ENCODE data around the gene BRI3BP. TPM values are rescaled to one million over a fixed set of nuclear protein-coding genes. Genes with fewer than 3 reads are reported as not detected.
A peak's percentile ranks its signal among the peaks of the same experiment; 100 is the strongest.

BRI3BP gene
- total RNA-seq, 1 experiment from 2014 or later, result 19.6 TPM

GRCh38 chr12:124947561-124948398 is 45.7 kb upstream of the BRI3BP start:
- Mint-ChIP-seq H3K27ac (ENCODE audit: unreplicated experiment) (no peak overlapping the region), H3K27me3 (ENCODE audit: insufficient read depth, unreplicated experiment) (no peaks in the 10 kb centered on the region), H3K36me3 (ENCODE audit: insufficient read depth, unreplicated experiment) (peaks cover 46% of the 10 kb centered on the region), H3K4me3 (ENCODE audit: unreplicated experiment) (no peak overlapping the region), H3K4me1 (ENCODE audit: low read depth, unreplicated experiment) (no peaks in the 10 kb centered on the region), H3K9me3 (ENCODE audit: unreplicated experiment) (no peaks in the 10 kb centered on the region)
- TF ChIP-seq CTCF (IDR thresholded peaks at IDR 0.05; ENCODE audit: insufficient read depth in 1 of 2, low read depth in 1 of 2, low read length in 1 of 2, severe bottlenecking in 1 of 2, unreplicated experiment in 1 of 2), result no peak
- BruUV-seq (replicated peaks), result no TSS peak
- Histone ChIP-seq H3K9me3 (no peaks in the 10 kb centered on the region), H3K36me3 (ENCODE audit: control insufficient read depth, insufficient read depth, low read length) (no peaks in the 10 kb centered on the region; the same call in 1 of the 2 replicates), H3K4me3 (ENCODE audit: low read depth, low read length) (no peak overlapping the region), H3K4me1 (no peaks in the 10 kb centered on the region), H3K27me3 (replicated peaks; ENCODE audit: control insufficient read depth, insufficient read depth, low read length) (no peaks in the 10 kb centered on the region)
- intact Hi-C loops (cut with micrococcal nuclease; ENCODE audit: unreplicated experiment), result no loop called here
- POLR2A ChIA-PET, result no interaction called here
- CTCF ChIA-PET, result interaction anchor here (0.6 kb wide), 1 partner anchor 120 kb away, joined by 3 read pairs; no protein-coding TSS in a partner anchor
- DNase-seq, result no peak

DNA sequence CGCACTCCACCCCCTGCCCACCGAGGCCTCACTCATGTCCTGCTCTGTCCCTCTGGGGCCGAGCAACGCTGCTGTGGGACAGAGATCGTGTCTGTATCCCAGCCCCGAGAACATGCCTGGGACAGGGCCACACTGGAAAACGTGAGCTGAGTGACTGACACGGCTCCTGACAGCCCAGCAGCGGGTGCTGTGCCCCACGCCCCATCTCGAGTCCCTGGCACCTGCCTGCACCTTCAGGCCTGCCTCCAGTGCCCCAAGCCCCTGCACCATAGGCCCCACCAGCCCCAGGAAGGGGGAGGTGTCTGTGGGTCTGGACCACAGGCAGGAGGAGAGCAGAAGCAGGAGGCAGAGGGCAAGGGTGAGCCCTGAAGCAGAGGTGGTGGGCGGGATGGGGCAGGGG is 44.4 kb upstream of the BRI3BP start:
- intact Hi-C loops (cut with micrococcal nuclease; ENCODE audit: unreplicated experiment), result no loop called here
- Mint-ChIP-seq H3K4me1 (ENCODE audit: low read depth, unreplicated experiment) (no peaks in the 10 kb centered on the region), H3K36me3 (ENCODE audit: insufficient read depth, unreplicated experiment) (peaks cover 44% of the 10 kb centered on the region), H3K9me3 (ENCODE audit: unreplicated experiment) (no peaks in the 10 kb centered on the region), H3K27me3 (ENCODE audit: insufficient read depth, unreplicated experiment) (no peaks in the 10 kb centered on the region), H3K27ac (ENCODE audit: unreplicated experiment) (peak overlapping the region; percentile 47), H3K4me3 (ENCODE audit: unreplicated experiment) (no peak overlapping the region)
- ChIA-PET POLR2A (no interaction called here), CTCF (no interaction called here)
- Histone ChIP-seq H3K27me3 (replicated peaks; ENCODE audit: control insufficient read depth, insufficient read depth, low read length) (no peaks in the 10 kb centered on the region), H3K9me3 (no peaks in the 10 kb centered on the region), H3K4me3 (ENCODE audit: low read depth, low read length) (no peak overlapping the region), H3K36me3 (ENCODE audit: control insufficient read depth, insufficient read depth, low read length) (peaks cover 1% of the 10 kb centered on the region; the same call in 1 of the 2 replicates), H3K4me1 (no peaks in the 10 kb centered on the region)
- no peak for TF ChIP-seq CTCF (IDR thresholded peaks at IDR 0.05; ENCODE audit: insufficient read depth in 1 of 2, low read depth in 1 of 2, low read length in 1 of 2, severe bottlenecking in 1 of 2, unreplicated experiment in 1 of 2)
- no peak for DNase-seq
- BruUV-seq (replicated peaks), result no TSS peak

- H3K36me3 ChIP-seq (ENCODE audit: control insufficient read depth, insufficient read depth, low read length), result peaks cover 1% of the 10 kb centered on the region; the same call in 1 of the 2 replicates
- Mint-ChIP-seq H3K4me3 (ENCODE audit: unreplicated experiment) (no peak overlapping the region), H3K9me3 (ENCODE audit: unreplicated experiment) (no peaks in the 10 kb centered on the region), H3K27ac (ENCODE audit: unreplicated experiment) (peak overlapping the region; percentile 47), H3K36me3 (ENCODE audit: insufficient read depth, unreplicated experiment) (peaks cover 42% of the 10 kb centered on the region), H3K27me3 (ENCODE audit: insufficient read depth, unreplicated experiment) (no peaks in the 10 kb centered on the region), H3K4me1 (ENCODE audit: low read depth, unreplicated experiment) (no peaks in the 10 kb centered on the region)
- no peaks in the 10 kb centered on the region for H3K4me1 ChIP-seq
- no peak overlapping the region for H3K4me3 ChIP-seq (ENCODE audit: low read depth, low read length)
- no peak for DNase-seq
- H3K9me3 ChIP-seq, result no peaks in the 10 kb centered on the region
- no TSS peak for BruUV-seq (replicated peaks)
- CTCF ChIA-PET, result interaction anchor here (0.7 kb wide), 1 partner anchor 9 kb away, joined by 3 read pairs; no protein-coding TSS in a partner anchor
- no peak for TF ChIP-seq CTCF (IDR thresholded peaks at IDR 0.05; ENCODE audit: insufficient read depth in 1 of 2, low read depth in 1 of 2, low read length in 1 of 2, severe bottlenecking in 1 of 2, unreplicated experiment in 1 of 2)
- intact Hi-C loops (cut with micrococcal nuclease; ENCODE audit: unreplicated experiment), result no loop called here
- H3K27me3 ChIP-seq (replicated peaks; ENCODE audit: control insufficient read depth, insufficient read depth, low read length), result no peaks in the 10 kb centered on the region
- POLR2A ChIA-PET, result no interaction called here
Observed at GRCh38 chr12:124949779-124950728, 43.4 kb upstream of the BRI3BP start.

Data from Caco-2 (cell line).